HG02610 (cell line): ENCODE results near the gene RHOH.
A peak's percentile ranks its signal among the peaks of the same experiment; 100 is the strongest.

Source experiments
- ATAC-seq: cut with Tn5 transposase; IDR thresholded peaks from one replicate; pipeline ENCODE4 v1.9.1; 2021; ENCODE audit warnings: mild to moderate bottlenecking, moderate library complexity; ENCODE audit not compliant: unreplicated experiment

RHOH gene

DNA sequence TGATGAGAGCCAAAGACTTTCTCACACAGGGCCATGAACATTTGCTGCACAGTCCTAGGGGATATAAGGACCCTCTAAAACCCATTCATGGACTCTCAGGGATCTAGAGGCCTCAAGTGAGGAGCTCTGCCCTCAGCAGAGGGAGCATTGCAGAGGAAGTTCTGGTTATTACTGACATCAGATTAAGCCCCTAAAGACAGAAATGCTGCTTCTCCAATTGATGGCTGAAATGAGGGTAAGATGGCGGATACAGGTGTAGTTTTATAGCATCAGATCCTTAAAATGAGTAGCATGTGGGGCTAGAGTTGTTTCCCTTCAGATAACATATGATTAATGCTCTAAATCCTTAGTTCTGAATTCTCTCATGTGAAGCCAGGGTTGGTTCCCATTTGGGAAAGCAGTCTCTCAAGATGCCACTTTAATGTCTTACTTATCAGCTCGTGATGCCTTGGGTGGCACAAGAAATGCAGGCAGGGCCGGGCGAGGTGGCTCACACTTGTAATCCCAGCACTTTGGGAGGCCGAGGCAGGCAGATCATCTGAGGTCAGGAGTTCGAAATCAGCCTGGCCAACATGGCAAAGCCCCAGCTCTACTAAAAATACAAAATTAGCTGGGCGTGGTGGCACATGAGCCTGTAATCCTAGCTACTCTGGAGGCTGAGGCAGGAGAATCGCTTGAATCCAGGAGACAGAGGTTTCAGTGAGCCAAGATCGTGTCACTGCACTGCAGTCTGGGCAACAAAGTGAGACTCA, 7.9 kb downstream of the RHOH start:
- no peak for ATAC-seq

DNA sequence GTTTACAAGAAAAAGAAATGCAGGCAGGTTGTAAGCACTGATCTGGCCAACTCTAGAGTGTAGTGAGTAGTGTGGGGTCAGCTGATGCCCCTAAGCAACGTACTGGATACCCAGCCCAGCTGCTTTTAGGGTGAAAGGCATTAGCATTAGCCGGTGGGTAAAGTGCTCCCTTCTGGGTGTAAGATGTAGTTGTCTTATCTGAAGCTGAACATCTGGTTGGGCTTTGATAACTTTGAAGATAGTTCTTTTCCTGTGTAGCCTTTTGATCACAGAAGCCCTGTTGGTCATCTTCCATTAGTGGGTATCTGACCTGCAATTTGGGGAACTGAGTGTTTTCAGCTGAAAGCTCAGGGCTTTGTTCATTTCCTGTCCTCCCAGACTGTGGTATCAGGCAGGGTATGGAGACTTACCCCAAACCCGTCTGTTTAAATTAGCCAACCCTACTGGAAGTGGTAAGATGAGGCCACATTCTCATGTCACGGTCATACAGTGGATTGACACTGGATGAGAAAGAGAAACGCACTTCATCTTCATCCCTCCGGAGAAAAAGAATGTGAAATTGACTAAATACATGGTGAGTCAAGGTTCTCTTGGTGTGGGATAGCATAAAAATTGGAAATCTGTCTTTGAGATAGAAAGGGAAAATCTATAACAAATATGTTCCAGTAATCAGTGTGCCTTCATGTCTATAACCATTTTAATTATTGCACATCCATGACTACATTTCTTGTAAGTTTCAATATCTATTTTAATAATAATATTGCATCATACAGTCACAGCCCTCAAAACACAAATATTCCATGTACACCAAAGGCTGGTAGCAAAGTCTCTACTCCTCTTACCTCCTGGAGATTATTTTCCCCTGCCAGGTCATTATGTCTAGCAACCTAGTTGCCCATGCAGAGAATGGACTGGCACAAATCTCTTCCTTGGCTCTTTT, 8.7 kb downstream of the RHOH start:
- peak; percentile 59 for ATAC-seq

DNA sequence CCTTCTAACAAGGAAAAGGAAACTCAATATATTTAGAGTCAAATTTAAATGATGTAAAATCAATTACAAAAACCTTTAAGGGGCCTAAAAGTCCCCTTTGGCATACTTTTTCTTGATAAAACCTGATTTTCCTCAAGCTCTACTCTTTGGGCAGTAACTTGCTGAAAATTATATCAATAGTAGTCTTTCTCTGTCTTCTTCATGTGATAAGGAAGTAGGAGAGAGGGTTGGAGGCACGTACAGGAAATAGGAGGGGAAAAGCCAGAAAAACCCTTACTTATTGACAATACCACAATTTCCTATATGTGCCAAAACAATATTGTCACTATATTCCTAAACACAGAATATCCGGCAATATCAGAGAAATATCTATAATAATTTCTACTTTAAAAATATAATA, 9.6 kb downstream of the RHOH start:
- ATAC-seq, result no peak

DNA sequence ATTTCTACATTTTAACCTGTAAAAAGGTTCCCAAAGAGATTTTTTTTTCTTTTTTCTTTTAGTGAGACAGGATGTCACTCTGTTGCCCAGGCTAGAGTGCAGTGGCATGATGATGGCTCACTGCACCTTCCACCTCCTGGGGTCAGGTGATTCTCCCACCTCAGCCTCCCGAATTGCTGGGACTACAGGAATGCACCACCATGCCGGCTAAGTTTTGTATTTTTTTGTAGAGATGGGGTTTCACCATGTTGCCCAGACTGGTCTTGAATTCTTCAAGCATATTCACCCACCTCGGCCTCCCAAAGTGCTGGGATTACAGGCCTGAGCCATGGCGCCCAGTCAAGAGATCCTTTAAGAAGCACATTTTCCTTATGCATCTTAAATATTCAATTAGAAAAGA, 12.6 kb downstream of the RHOH start:
- no peak for ATAC-seq

DNA sequence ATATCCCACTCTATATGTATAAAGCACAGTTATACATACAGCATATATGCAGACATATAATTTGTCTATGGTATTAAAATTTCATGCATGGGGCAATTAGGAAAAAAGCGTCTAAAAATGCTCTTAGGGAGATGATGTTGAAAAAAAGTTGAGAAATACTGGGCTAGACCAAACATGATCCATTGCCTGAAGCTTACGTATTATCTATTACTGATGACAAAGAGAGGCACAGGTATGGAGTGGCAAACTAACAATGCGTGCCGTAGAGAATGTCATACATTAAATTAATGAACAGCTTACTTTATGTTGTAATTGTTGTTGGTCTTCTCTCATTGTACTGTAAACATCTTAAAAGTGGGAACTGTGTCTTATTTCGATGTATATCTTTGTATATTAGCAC, 13.9 kb downstream of the RHOH start:
- no peak for ATAC-seq

DNA sequence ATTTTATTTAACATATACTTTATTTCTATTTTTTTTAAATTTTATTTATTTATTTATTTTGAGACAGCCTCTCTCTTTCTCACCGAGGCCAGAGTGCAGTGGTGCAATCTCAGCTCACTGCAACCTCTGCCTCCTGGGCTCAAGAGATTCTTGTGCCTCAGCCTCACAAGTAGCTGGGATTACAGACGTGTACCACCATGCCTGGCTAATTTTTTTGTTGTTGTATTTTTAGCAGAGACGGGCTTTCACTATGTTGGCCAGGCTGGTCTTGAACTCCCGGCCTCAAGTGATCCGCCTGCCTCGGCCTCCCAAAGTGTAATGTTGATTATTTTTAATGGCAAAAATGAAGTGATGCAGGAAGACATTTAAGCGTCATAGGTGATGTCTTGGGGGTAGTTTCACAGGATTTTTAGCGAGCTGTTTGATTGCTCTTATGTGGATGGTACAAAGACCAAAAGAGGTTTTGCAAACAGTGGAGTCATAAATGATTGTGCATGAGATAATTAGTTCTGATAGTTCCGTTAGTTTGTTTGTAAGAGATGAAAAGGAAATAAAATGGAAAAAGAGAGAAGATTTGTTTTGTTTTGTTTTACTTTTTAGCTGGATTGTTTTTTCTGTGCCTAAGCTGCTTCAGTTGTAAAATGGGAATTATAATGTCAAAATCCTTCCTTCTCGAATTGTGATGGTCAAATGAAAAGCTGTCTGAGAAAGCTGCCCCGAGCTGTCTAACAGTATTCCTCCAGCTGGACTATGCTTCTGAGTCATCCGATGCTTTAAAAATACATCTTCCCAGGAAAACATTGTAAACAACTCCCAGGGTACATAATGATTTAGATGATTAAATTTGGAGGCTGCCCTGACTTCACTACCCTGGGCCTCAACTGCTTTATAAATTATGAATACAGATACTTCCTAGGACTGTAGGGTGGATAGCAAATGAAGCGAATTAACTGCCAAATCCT, 14.7 kb downstream of the RHOH start:
- ATAC-seq, result no peak

DNA sequence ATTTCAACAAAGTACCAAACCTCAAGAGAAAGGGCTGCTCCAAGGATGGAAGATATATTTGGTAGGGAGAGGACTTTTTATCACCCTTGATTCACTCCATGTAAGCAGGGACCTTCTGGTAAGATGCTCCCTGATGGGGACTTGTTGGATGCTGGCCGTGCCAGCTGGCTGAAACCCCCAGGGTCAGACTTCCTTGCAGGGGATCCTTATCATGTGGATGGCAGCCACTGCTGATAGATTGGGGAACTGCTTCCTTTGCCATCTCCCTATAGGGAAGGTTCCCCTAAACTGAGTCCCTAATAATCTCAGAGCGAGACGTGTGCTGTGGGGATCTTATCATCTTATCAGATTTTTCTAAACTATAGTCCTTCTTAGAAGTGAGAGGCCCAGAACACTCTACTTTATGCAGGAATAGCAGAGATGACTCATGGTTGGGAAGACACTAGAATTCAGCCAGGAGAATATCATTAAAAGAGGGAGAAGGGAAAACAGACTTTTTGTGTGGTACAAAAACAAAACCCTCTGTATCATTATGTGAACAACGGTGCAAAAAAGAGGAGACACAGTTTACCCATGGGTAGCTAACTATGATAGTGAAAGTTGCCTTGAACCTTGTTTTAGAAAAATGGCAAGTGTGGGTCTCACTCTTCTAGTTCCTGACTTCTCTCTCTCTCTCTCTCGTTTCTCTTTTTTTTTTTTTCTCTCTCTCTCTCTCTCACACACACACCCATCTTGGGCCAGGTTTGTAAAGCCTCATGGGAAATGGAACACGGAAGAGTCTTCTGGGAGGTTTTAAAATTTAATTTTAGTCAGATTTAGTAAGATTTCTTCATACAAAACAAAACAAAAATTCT, 16.1 kb downstream of the RHOH start:
- ATAC-seq, result no peak

DNA sequence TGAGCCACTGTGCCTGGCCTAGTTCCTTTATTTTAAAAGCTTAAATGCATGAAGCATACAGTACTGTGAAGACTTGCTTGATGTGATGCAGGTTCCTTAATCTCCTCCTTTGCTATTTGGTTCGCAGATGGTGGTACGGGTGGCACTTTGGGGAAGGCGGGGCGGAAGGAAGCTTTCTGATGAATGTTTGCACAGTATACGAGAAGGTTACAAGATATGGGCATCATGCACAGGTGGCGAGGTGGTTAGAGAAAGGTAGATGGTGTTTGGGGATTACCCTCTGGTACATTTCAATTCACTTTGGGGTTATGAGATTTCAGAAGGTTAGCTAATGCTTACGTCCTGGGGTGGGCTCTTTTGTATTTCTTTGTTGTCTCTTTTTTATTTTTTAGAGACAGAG, 17.2 kb downstream of the RHOH start:
- no peak for ATAC-seq

DNA sequence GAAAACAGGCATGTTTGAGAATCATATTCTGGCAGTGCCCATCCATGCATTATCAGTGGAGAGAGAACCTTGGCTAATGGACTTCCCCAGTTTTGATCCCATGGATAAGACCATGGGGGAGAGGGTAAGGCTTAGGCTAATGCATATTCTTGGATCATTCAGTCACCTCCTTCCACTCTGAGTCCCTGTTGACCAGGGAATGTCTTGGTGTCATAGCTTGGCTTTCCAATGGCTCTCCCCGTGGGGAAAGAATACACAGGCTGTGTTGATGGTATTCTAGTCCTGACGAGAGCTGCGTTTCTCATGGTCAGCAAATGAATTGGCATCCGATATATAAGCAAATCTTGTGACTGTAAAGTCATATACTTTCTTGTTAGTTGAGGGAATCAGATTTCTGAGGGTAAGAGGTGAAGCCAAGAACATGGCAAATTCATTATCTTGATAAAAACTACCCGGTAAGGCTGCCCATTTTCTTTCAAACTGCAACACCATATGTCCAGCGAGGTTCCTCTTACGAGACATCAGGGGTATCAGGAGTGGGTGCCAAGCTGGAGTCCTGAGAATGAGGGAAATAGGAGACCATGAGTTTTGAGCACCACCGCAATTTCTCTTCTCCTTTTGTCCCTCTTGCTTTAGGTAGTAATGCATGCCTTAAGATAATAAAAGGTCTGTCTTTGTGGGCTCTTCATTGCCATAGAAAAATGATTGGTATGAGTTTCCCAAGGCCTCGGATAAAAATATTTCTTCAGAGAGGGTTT, 18.0 kb downstream of the RHOH start:
- ATAC-seq, result no peak

DNA sequence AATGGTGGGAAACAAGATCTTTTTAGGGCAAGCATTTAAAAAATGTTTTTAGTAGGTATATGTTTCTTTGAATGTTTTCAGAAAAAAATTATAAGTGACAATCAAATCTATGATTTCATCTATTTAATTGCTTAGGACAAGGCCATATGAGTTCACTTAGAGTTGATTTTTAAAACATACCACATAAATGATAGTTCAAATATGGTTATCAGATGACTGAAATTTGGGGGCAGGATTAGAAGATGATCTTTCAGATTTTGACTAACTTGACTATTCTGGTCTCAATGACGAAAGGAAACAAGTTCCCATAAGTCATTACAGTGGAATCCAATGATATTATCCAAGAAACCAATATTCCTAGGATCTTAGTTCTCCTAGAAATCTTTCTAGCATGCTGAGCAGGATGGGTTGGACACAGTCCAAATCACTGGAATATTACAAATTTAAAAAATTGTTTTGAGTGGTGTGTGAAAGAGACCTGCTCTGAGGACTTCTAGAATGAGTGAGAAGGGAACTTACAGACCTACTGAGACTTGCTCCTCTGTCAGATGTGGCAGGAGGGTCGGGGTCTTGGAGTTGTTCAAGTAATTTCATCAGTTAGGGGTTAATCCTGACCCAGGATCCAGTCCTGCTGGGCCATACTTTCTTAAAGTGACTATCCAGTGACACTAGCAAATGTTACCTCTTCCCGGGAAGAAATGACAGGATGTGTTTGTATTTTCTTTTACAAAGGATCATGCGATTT, 20.0 kb downstream of the RHOH start:
- no peak for ATAC-seq

DNA sequence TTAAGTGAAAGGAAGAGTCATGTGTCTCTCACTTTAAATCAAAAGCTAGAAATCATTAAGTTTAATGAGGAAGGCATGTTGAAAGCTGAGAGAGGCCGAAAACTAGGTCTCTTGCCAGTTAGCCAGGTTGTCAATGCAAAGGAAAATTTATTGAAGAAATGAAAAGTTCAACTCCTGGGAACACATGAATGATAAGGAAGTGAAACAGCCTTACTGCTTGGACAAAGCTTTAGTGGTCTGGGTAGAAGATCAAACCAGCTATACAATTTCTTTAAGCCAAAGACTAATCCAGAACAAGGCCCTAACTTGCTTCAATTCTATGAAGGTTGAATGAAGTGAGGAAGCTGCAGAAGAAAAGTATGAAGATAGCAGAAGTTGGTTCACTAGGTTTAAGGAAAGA, 24.9 kb downstream of the RHOH start:
- ATAC-seq, result no peak

DNA sequence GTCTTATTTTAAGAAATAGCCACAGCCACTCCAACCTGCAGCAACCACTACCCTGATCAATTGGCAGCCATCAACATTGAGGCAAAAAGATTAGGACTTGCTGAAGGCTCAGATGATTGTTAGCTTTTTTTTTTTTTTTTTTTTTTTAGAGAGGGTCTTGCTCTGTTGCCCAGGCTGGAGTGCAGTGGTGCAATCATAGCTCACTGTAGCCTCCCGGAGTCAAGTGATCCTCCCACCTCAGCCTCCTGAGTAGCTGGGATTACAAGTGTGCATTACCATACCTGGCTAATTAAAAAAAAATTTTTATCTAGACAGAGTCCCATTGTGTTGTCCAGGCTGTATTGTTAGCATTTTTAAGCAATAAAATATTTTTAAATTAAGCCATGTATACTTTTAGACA, 26.5 kb downstream of the RHOH start:
- no peak for ATAC-seq

DNA sequence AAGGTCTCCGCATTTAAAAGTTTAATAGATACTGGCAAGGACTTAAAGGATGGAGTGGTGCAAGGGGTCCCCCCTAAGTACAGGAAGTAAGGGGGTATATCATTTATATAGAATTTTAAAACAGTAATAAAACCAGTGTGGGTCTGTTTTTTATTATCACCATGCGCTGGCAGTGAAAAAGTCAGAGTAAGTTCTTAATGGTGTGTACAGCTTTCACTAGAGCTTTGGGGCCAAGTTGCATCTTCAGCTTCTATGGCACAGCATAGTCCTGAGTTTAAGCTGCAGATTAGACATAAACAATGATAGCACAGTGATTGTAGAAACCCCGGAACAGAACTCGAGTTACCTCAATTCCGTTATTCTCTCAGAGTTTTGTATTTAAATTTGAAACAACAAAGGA, 27.6 kb downstream of the RHOH start:
- no peak for ATAC-seq

DNA sequence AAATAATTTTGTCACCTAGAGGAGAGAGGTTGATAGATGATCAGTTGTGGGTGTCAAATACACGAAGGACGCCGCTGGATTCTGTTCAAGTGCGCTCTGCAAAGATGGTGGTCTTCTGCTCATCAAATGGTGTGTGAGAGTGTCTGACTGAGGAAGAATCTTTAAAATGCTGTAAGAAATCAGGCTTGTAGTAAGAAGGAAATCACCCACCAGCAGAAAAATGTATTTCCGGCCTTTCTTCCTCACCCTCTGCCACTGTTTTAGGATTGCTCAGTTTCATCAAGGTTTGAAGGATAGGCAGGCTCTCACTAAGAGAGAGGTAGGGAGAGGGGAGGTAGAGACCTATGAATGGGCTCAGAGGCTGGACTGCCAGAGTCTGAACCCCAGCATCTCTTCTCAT, 28.7 kb downstream of the RHOH start:
- ATAC-seq, result no peak

DNA sequence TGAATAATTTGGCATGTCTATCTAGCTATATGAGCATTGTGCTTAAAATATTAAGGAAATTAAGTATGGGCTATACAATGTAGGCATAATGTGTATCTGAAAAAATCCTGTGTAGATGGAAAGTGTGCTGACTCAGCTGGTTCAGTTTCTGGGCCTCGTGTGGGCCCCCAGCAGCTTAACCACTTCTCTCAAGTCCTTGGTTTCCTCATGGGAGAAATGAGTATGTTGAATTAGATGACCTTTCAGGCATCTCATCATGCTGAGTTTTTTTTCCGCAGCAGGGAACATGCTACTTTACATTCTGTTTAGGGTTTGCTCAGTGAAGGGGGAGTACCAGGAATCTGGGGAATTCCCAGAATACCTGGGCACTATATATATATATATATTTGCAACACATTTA, 30.5 kb downstream of the RHOH start:
- ATAC-seq, result peak; percentile 59

DNA sequence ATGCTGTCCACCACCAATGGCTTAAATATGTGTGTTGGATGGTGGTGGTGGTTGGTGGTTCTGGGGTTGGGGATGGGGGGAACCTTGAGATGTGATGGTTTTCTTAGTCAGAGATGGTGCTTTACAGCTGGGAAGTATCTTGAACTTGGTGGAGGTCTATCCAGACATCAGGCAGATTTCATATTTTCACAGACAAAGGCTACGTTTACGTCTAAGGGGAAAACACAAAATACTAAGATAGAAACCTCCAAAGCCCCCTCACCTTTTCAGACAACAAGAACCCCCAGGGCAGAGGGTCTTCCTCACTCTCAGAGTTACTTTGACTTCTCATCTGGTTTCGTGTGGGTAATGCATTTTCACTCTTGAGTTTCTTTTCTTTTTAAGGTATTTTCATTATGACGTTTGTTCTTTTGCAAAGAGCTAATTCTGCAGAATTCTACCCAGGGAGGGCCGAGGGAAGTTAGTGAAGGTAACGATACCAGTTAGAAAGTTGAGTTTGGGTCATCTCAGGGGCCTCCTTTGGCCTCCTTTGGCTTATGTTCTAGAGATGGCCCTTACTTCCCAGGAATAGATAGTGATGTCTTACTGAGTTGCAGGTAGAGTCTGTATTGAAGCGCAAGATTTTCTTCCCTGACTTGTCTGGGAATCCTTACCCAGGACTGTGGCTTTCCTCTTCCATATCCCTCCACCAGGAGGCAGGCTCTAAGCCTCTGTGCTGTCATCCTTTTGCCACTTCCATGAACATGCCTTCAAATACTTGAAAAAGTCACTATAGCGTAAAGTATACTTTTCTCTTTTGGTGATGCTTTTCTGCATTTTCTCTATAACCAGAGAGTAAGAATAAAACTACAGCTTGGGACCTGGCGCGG, 31.9 kb downstream of the RHOH start:
- ATAC-seq, result peak; percentile 69

DNA sequence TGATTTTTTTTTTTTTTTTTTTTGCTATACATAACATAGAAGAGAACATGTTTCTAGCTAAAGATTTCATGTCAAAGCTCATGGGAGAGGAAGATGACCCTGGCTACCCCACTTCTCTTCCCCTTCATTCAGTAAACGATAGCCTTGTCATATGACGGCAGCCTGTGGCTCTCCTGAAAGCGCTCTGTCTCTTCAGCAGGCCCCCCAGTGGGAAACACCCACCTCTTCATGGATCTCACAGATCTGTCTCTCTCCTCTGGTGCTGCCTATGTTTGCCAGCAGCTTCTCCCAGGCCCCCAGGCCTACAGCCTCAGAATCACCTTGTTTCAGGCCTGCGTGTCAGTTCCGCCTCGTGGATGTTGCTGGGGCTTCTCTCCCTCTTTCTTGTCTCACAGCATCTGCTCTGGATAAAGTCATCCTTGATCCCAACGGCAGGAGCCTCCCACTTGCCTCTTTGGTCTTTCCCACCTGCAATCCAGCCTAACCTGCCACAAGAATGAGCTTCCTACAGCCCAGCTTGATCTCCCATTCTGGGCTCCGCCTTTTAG, 34.6 kb downstream of the RHOH start:
- no peak for ATAC-seq
